NCI-H128 (cell line): Measurements from ENCODE around the gene PLD6.

Source experiments
- DNase-seq: peaks from one replicate; lab custom pipeline; 2025; ENCODE audit not compliant: unreplicated experiment; lab: John Stamatoyannopoulos, UW

Gene PLD6

DNA sequence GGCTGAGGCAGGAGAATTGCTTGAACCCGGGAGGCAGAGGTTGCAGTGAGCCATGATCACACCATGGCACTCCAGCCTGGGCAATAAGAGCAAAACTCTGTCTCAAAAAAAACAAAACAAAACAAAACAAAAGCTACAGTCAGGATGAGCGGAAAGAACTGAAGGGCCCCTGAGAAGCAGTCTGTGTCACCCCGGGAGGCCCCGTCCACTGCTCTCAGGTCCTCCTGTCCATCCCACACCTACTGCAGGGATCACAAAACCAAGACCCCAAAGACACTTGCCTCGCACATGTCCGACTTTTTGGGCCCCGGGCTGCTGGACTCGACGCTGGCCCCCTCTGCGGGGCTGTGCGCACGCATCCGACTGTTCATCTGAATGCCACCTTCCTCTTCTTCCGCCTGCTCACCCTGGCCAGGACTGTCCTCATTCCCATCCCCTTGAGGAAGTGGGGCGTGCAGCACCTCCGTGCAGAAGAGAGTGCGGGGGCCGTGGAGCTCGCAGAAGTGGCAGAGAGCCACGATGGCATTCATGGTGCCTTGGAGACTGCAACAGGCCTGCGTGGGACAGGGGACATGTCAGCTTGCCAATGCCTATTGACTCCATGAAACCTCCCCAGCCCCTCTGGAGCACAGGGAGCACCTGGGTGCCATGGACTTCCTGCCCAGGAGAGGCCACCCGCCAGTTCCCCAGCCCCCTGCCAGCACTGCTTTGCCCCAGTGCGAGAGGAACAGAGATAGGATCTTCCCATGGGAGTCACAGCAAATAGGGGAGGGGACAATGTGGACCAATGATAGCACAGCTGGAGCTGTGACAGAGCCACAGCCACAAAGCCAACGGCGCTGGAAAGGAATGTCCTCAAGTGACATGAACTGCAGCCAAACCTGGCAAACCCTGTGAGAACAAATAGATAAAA is 21.7 kb upstream of the PLD6 start:
- no peak for DNase-seq

DNA sequence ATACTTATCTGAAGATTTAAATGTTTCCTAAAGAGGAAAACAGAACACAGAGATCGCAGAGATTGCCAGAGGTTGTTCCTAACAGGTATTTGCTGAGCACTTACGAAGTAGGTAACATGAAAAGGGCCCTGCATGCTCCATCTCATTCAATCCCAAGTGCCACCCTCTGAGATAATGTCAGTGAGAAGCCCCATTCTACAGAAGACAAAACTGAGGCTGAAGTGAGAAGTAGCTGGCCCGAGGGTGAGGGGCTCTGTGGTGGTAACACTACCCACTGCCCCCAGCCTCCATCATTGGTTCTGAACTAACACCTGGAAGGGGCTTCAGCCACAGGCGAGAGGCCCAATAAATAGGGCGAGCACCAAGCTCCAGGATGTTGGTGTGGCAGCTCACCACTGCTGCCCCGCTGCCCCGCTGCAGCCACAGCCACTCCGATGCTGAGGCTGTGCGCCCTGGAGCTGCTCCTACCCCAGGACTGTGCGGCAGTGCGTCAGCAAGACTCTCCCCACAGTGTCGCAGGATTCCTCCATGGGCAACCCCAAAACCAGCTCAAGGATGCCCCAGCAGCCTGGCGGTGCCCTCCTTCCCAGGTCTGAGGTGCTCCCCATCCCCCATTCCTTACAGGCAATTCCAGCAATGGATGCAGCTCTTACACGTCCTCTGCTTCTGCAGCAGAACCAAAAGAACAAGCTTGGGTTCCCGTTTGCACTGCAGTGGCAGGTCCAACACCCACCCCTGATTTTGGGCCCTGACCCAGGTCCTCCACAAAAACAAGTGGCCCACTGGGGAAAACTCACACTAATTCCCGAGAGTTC is 20.5 kb upstream of the PLD6 start:
- DNase-seq: no peak

- DNase-seq: no peak
Measured at GRCh38 chr17:17225901-17226300, 19.8 kb upstream of the PLD6 start.

DNA sequence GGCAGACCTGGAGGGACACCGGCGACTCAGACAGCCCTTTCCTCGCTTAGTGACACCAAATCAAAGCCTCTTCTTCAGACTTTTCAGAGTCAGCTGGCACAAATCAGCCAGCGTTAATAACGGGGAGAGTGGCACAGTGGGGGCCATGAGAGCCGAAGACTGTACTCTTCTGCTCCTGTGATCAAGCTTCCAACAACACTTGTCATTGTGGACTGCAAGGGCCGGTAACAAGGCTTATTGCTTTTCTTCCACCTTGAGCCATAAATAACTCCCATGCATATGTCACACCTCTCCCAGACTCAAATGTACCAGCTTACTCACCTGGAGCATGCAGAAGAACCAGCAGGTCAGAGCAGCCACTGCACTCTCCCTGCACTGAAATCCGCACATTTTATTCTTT is 18.0 kb upstream of the PLD6 start:
- DNase-seq: no peak

GRCh38 chr17:17223736-17224135 is 17.6 kb upstream of the PLD6 start:
- DNase-seq: no peak

DNA sequence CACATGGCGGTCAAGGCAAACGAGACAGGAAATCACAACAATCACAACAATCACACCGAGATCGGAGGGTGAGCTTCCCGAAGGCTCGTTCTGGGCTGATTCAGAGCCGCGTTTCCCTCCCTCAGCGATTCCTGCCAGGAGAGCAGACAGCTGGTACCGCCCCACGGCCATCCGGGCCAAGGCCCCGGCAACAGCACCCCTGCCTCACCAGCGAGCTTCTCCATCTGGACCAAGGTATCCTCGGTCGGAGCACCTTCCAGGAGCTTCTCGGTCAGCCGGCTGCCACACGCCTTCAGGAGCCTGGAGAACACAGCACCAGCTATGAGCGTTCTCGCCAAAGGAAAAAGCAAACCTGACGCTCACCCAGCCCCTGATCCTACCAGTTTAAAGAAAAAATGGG is 15.2 kb upstream of the PLD6 start:
- DNase-seq: no peak

DNA sequence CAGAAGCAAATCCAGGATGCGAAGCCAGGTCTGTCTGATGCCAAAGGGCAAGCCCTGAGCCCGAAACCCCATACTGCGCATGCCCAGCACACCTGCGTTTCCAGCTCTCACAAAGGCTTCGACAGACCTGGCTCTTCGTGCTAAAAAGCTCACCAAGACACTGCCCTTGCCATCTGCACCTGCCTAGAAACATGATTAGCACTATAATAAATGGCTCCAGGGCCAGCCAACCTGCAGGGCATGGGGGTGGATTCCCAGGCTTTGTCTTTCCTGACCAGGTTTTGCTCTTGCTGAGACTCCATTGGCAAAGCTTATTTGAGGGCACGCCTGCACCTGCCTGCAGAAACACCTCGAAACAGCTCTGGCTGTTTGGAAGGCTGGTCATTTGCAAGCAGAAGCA is 14.4 kb upstream of the PLD6 start:
- DNase-seq: no peak

DNA sequence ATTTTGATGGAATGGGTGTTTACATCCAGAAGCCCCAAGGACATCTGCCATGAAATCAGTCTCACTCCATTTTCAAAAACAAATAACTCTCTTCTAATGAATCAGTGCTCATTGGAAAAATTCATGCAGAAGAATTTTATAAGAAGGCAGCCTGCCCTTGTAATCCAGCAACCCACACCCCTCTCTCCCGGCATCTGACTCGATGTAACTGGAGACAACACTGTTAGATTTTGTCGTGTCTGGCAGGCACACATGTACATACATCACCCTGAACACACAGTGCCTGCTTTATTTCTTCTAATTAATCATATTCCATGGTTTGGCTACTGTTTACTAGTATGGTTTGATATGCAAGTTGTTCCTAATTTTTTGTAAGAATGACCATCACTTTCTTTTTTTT is 11.9 kb upstream of the PLD6 start:
- no peak for DNase-seq

- no peak for DNase-seq
Measured at GRCh38 chr17:17216776-17217175, 10.6 kb upstream of the PLD6 start.

GRCh38 chr17:17216236-17216635 is 10.1 kb upstream of the PLD6 start:
- DNase-seq: no peak

DNA sequence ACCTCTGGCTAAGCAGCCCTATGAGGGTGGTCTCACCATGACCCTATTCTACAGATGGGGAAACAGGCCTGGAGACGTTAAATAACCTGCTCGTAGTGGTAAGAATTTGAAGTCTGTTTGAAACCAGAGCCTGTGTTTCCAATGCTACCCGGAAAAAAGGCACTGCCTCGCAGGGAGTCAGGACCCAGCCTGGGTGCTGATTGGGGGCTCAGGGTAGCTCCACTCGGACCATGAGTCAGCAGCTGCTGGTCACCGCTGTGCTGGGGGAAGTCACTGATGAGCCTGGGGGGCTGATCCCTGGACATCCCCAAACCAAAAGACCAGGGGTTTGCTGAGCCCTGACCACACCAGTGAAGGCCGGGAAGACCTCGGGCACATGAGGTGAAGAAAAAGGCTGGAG is 9.4 kb upstream of the PLD6 start:
- no peak for DNase-seq

GRCh38 chr17:17214646-17215436 is 8.7 kb upstream of the PLD6 start:
- DNase-seq: no peak

DNA sequence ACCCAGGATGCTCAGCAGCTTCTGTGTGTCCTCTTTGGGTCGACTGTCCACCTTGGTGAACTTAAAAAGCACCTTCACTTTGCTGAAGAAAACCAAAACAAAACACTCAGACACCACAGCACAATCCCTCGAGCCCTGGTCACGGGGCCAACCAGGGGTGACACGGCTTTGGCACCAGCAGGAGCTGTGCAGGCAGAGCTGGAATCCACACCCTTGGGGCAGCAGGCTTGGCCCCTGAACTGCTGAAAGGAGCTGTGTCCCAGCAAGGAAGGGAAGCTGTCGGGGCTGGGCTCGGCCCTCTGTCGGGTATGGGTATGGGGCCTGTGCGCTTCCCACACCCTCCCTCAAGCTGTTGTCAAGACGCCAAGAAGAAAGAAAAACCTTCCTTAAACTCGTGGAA is 7.6 kb upstream of the PLD6 start:
- DNase-seq: no peak

GRCh38 chr17:17207998-17208397 is 1.9 kb upstream of the PLD6 start:
- DNase-seq: no peak

GRCh38 chr17:17206913-17207335 is 791 bp upstream of the PLD6 start:
- DNase-seq: no peak

GRCh38 chr17:17205368-17206123 is 587 bp downstream of the PLD6 start:
- no peak for DNase-seq

- DNase-seq: no peak
Measured at GRCh38 chr17:17204635-17205231, 1.4 kb downstream of the PLD6 start.

GRCh38 chr17:17204041-17204591 is 2.0 kb downstream of the PLD6 start:
- no peak for DNase-seq

- DNase-seq: no peak
Measured at GRCh38 chr17:17203173-17203730, 2.9 kb downstream of the PLD6 start.

GRCh38 chr17:17201907-17202306 is 4.2 kb downstream of the PLD6 start:
- DNase-seq: no peak
